BLaER1 (cell line): ENCODE results near the gene EIF1.

ENCODE experiments used
- H3K27ac ChIP-seq: shearing (Covaris generic); formaldehyde crosslinking; 2 replicates; pipeline ENCODE4 v1.8.1; 2022
- H3K27me3 ChIP-seq: shearing (Covaris generic); formaldehyde crosslinking; 2 replicates; pipeline ENCODE4 v1.8.1; 2022
- H3K36me3 ChIP-seq: shearing (Covaris generic); formaldehyde crosslinking; 2 replicates; pipeline ENCODE4 v1.8.1; 2022
- H3K4me1 ChIP-seq: shearing (Covaris generic); formaldehyde crosslinking; 2 replicates; pipeline ENCODE4 v1.8.1; 2022
- H3K4me2 ChIP-seq: shearing (Covaris generic); formaldehyde crosslinking; 2 replicates; pipeline ENCODE4 v1.8.1; 2022
- H3K4me3 ChIP-seq: shearing (Covaris generic); formaldehyde crosslinking; 2 replicates; pipeline ENCODE4 v1.8.1; 2022
- H3K9ac ChIP-seq: shearing (Covaris generic); formaldehyde crosslinking; 2 replicates; pipeline ENCODE4 v1.8.1; 2022
- H3K9me3 ChIP-seq: shearing (Covaris generic); formaldehyde crosslinking; 2 replicates; pipeline ENCODE4 v1.8.1; 2022
- H4K20me1 ChIP-seq: shearing (Covaris generic); formaldehyde crosslinking; 2 replicates; pipeline ENCODE4 v1.8.1; 2022
- Cebpa-rat ChIP-seq: shearing (Covaris generic); IDR thresholded peaks from 2 replicates; pipeline ENCODE4 v1.8.1; 2022

EIF1 gene

GRCh38 chr17:41734139-41734948 is 45.7 kb downstream of the EIF1 start, which contains the start of gene HAP1:
Gene HAP1, minus strand, starts transcription at chr17:41734643. Its CDS starts 9 bp downstream, at chr17:41734634.
- peak within 1 kb of the TSS; percentile 89 for H3K4me2 ChIP-seq
- H3K9me3 ChIP-seq = no peaks in the 10 kb centered on the region
- peak within 1 kb of the TSS; percentile 66; the same call in 1 of the 2 replicates for H3K9ac ChIP-seq
- H3K4me1 ChIP-seq = peaks cover 61% of the 10 kb centered on the region
- H4K20me1 ChIP-seq = peaks cover 13% of the 10 kb centered on the region
- peaks cover 74% of the 10 kb centered on the region for H3K27me3 ChIP-seq
- no peaks in the 10 kb centered on the region for H3K36me3 ChIP-seq
- H3K27ac ChIP-seq = no peak within 1 kb of the TSS
- H3K4me3 ChIP-seq = peak within 1 kb of the TSS; percentile 61
- TF ChIP-seq Cebpa-rat = no peak

- peak overlapping the region; percentile 66; the same call in 1 of the 2 replicates for H3K9ac ChIP-seq
- no peak for TF ChIP-seq Cebpa-rat
- no peaks in the 10 kb centered on the region for H3K36me3 ChIP-seq
- H3K9me3 ChIP-seq = no peaks in the 10 kb centered on the region
- peak overlapping the region; percentile 61 for H3K4me3 ChIP-seq
- H3K27me3 ChIP-seq = peaks cover 74% of the 10 kb centered on the region
- peaks cover 13% of the 10 kb centered on the region for H4K20me1 ChIP-seq
- peak overlapping the region; percentile 89 for H3K4me2 ChIP-seq
- peaks cover 61% of the 10 kb centered on the region for H3K4me1 ChIP-seq
- H3K27ac ChIP-seq = no peak overlapping the region
Observed at GRCh38 chr17:41734949-41735313, 46.2 kb downstream of the EIF1 start.

- Histone ChIP-seq H3K4me3 (no peak overlapping the region), H3K27ac (no peak overlapping the region), H3K27me3 (peaks cover 70% of the 10 kb centered on the region), H4K20me1 (peaks cover 13% of the 10 kb centered on the region), H3K4me2 (no peak overlapping the region), H3K9me3 (no peaks in the 10 kb centered on the region), H3K9ac (no peak overlapping the region), H3K36me3 (no peaks in the 10 kb centered on the region), H3K4me1 (peaks cover 61% of the 10 kb centered on the region)
- no peak for TF ChIP-seq Cebpa-rat
Observed at GRCh38 chr17:41735744-41736143, 47.1 kb downstream of the EIF1 start.

- Histone ChIP-seq H3K4me1 (peaks cover 60% of the 10 kb centered on the region), H3K27me3 (peaks cover 57% of the 10 kb centered on the region), H3K4me2 (peak overlapping the region; percentile 58), H3K9me3 (no peaks in the 10 kb centered on the region), H3K4me3 (no peak overlapping the region), H3K27ac (no peak overlapping the region), H3K9ac (no peak overlapping the region), H3K36me3 (no peaks in the 10 kb centered on the region), H4K20me1 (peaks cover 13% of the 10 kb centered on the region)
- TF ChIP-seq Cebpa-rat = no peak
Observed at GRCh38 chr17:41736983-41737679, 48.4 kb downstream of the EIF1 start.

- no peak overlapping the region for H3K4me3 ChIP-seq
- no peak for TF ChIP-seq Cebpa-rat
- H4K20me1 ChIP-seq = peaks cover 13% of the 10 kb centered on the region
- H3K9me3 ChIP-seq = no peaks in the 10 kb centered on the region
- H3K4me2 ChIP-seq = peak overlapping the region; percentile 58; the same call in 1 of the 2 replicates
- peaks cover 60% of the 10 kb centered on the region for H3K4me1 ChIP-seq
- peaks cover 52% of the 10 kb centered on the region for H3K27me3 ChIP-seq
- H3K9ac ChIP-seq = no peak overlapping the region
- H3K36me3 ChIP-seq = no peaks in the 10 kb centered on the region
- no peak overlapping the region for H3K27ac ChIP-seq
Observed at GRCh38 chr17:41737680-41738023, 49.0 kb downstream of the EIF1 start.

- Histone ChIP-seq H3K4me1 (peaks cover 60% of the 10 kb centered on the region), H3K4me2 (peak overlapping the region; percentile 50), H3K4me3 (no peak overlapping the region), H4K20me1 (peaks cover 13% of the 10 kb centered on the region), H3K27ac (peak overlapping the region; percentile 69), H3K27me3 (peaks cover 46% of the 10 kb centered on the region), H3K9ac (0 out of 2 replicates have a peak overlapping the region, but pooled peaks have one; percentile 53), H3K36me3 (no peaks in the 10 kb centered on the region), H3K9me3 (no peaks in the 10 kb centered on the region)
- no peak for TF ChIP-seq Cebpa-rat
Observed at GRCh38 chr17:41738077-41738800, 49.6 kb downstream of the EIF1 start.

GRCh38 chr17:41738801-41739112 is 50.1 kb downstream of the EIF1 start:
- Histone ChIP-seq H3K27ac (peak overlapping the region; percentile 69), H3K4me1 (peaks cover 60% of the 10 kb centered on the region)

GRCh38 chr17:41739661-41740352 is 51.1 kb downstream of the EIF1 start:
- no peak overlapping the region for H3K9ac ChIP-seq
- H3K27me3 ChIP-seq = peaks cover 30% of the 10 kb centered on the region
- H3K4me2 ChIP-seq = peak overlapping the region; percentile 69
- H3K27ac ChIP-seq = peak overlapping the region; percentile 55; the same call in 1 of the 2 replicates
- 0 out of 2 replicates have a peak, but pooled peaks cover 3% of the 10 kb centered on the region for H4K20me1 ChIP-seq
- no peaks in the 10 kb centered on the region for H3K9me3 ChIP-seq
- no peak for TF ChIP-seq Cebpa-rat
- H3K4me1 ChIP-seq = peaks cover 51% of the 10 kb centered on the region
- H3K36me3 ChIP-seq = no peaks in the 10 kb centered on the region
- no peak overlapping the region for H3K4me3 ChIP-seq

More at GRCh38 chr17:41738801-41739112, 50.1 kb downstream of the EIF1 start:
- H3K9ac ChIP-seq = no peak overlapping the region
- H3K4me3 ChIP-seq = no peak overlapping the region
- H3K9me3 ChIP-seq = no peaks in the 10 kb centered on the region
- peaks cover 13% of the 10 kb centered on the region for H4K20me1 ChIP-seq
- H3K27me3 ChIP-seq = peaks cover 41% of the 10 kb centered on the region
- no peaks in the 10 kb centered on the region for H3K36me3 ChIP-seq
- TF ChIP-seq Cebpa-rat = no peak
- peak overlapping the region; percentile 50 for H3K4me2 ChIP-seq

GRCh38 chr17:41740506-41740905 is 51.8 kb downstream of the EIF1 start:
- TF ChIP-seq Cebpa-rat = no peak
- Histone ChIP-seq H4K20me1 (no peaks in the 10 kb centered on the region), H3K36me3 (no peaks in the 10 kb centered on the region), H3K4me3 (no peak overlapping the region), H3K4me1 (peaks cover 45% of the 10 kb centered on the region), H3K27me3 (peaks cover 23% of the 10 kb centered on the region), H3K9ac (no peak overlapping the region; the same call in 1 of the 2 replicates), H3K4me2 (peak overlapping the region; percentile 69), H3K27ac (no peak overlapping the region), H3K9me3 (no peaks in the 10 kb centered on the region)
